GM19351 (cell line): Measurements from ENCODE around the gene CDC42BPB.
"Not testable (repeated sequence)": the region's sequence is repeated elsewhere in the genome, so short reads cannot be mapped to it uniquely, and the experiment has no call there.

Source experiments
- ATAC-seq: cut with Tn5 transposase; IDR thresholded peaks from one replicate; pipeline ENCODE4 v1.9.1; 2021; ENCODE audit warnings: mild to moderate bottlenecking, moderate library complexity; ENCODE audit not compliant: unreplicated experiment

The CDC42BPB gene

DNA sequence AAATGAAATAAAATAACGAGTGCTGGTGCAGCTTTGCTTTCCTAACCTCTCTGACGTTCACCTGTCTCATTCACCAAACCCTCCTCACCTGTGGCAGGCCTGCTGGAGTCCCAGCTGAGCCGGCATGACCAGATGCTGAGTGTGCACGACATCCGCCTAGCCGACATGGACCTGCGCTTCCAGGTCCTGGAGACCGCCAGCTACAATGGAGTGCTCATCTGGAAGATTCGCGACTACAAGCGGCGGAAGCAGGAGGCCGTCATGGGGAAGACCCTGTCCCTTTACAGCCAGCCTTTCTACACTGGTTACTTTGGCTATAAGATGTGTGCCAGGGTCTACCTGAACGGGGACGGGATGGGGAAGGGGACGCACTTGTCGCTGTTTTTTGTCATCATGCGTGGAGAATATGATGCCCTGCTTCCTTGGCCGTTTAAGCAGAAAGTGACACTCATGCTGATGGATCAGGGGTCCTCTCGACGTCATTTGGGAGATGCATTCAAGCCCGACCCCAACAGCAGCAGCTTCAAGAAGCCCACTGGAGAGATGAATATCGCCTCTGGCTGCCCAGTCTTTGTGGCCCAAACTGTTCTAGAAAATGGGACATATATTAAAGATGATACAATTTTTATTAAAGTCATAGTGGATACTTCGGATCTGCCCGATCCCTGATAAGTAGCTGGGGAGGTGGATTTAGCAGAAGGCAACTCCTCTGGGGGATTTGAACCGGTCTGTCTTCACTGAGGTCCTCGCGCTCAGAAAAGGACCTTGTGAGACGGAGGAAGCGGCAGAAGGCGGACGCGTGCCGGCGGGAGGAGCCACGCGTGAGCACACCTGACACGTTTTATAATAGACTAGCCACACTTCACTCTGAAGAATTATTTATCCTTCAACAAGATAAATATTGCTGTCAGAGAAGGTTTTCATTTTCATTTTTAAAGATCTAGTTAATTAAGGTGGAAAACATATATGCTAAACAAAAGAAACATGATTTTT lies 151.9 kb downstream of the CDC42BPB start:
- no peak for ATAC-seq

DNA sequence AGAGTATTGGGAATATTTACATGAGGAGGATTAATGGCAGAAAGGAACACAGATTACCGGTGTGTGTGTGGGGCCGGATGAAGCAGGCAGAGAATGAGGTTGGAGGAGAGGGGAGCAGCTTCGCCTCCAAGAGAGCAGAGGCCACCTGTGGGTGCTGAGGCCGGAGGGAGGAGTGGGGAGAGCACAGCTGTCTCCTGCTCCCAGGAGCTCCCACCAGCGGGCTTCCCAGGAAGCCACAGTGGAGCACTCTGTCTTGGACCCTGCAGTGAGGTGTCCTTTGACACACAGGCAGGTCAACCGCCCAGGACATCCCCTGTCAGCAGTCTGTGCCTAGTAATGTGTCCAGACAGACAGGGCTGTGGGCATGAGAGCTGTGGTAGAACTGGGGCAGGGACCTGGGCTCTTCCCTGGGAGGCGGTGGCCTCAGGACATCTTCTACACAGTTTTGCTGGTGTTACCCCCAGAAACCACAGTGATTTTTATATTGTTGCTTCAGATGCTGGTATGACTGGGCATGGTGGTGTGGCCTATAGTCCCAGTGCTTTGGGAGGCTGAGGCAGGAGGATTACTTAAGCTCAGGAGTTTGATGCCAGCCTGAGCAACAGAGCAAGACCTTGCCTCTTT lies 153.3 kb downstream of the CDC42BPB start:
- no peak for ATAC-seq

DNA sequence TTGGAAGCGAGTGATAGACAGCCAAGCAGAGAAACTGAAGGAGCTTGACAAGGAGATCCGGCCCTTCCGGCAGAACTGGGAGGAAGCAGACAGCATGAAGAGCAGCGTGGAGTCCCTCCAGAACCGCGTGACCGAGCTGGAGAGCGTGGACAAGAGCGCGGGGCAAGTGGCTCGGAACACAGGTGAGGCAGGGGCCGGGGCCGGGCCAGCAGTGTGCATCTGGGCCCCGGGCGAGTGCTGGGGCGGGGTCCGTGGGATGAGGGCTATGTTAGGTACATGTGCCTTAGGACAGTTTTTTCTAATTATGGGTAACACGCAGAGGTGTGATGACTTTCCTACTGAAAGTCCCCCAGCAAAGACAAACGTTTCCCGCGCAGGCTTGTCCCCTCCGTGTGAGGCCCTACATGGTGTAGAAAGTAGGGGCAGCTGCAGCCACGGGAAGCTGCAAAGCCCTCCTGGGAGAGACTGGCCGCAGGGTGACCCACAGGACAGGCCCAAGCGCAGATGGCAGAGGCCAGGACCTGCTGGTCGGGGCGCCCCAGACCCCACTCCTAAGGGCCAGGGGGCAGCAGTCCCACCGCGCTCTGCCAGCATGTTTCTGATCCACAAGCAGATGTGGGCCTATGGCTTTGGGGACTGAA lies 154.0 kb downstream of the CDC42BPB start:
- no peak for ATAC-seq

DNA sequence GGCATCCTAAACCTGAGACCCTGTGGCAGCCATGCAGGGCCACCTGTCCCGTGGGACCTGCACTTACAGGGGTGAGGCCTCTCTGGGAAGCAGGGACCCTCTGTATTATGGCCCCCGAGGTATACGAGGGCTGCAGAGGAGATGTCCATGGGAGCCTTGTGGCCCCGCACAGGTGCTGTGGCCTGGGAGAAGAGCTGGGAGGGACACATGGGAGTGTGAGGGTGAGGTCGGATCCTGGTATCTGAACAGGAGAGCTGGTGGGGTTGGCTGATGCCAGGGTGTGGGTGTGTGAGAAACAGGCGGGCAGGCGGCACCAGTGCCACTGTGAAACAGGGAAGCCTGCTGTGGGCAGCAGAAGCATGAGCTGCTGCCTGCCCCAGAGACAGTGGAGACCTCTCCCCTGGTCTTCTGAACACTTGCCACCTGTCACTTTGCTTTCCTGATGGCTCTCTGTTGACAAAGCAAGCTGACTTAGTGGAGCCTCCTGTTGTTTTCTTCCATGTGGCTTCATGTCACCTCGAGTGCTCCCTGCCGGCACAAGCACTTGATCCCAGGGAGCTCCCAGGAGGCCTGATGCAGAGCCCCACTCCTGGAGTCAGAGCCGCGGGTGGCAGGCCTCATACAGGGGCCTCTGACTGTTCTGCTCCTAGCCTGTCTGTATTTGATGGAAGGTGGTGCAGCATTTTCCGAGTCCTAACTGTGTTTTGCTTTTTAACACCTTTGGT lies 154.7 kb downstream of the CDC42BPB start:
- ATAC-seq, result no peak

DNA sequence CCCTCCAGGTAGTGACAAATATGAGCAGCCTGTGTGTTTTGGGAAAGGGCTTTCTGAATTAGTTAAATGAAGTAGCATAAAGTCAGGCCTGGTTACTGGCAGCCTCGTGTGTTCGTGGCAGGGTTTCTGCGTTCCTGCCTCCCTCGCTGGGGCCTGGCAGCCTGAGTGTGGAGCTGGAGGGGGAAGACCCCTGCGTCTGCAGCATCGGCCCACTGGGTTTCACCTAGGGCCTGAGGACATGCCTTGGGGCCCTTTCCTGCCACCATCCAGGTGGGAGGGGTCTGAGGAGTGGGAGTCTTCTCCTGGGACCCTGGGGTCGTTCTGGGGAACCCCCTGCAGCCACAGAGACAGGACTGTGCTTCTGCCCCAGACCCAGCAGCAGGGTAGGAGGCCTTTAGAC lies 155.3 kb downstream of the CDC42BPB start:
- ATAC-seq, result peak; percentile 12

DNA sequence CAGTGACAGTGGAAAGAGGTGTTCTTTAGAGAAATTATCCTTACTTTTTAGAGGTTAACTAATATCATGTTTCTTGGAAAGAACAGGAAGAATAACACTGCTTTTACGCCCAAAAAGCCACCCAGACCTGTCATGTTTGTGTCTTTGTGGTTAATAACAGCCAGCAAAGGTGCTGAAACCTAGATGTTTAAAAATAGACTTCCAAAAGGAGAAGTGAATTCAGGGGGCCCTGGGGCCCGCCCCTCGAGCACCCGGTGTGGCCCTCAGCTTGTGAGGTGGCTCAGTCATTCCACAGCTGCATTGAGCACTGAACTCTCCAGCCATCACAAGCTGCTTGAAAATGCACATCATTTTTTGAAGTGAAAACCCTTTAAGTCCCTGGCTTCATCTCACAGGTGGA lies 155.7 kb downstream of the CDC42BPB start:
- peak; percentile 82 for ATAC-seq

DNA sequence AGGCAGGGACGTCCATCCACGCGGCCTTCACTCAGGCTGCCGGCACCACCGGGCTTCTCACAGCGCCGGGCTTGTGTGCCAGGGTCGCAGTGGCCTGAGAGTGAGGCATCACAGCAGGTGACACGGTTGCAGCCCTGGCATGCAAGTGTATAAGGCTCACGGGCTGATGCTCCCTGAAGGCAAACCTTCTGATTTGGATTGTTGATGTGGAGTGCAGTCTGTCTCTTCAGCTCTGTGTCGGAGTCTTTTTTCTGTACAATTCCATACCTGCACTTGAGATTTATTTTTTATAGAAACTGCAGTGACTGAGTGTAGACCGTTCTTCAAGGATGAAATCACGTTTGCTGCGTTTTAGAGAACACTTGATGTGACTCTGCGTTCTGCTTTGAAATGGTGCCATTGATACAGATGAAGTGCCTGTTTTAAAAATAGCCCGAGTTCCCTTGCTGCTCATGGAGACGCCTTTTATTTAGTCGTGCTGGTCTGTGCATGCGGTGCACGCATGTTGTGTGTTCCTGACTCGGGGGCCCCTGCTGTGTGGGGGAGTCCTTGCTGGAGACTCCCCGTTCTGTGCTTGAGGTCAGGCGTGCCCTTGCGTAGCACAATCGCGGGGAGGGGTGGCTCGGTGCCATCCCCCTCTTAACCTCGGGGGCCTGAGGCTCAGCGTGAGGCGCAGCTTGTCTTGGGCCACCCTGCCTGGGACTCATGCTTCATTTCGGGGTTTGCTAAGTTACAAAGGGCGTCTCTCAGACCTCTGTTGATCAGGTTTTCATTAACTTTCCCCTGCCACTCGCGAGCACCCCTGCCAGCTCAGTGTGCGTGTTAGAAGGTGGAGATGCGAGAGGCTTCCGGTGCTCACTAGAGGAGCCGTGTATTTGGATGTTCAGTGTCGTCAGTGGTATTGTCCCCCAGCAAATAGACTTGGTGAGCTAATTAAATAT lies 156.4 kb downstream of the CDC42BPB start:
- ATAC-seq, result peak; percentile 61

DNA sequence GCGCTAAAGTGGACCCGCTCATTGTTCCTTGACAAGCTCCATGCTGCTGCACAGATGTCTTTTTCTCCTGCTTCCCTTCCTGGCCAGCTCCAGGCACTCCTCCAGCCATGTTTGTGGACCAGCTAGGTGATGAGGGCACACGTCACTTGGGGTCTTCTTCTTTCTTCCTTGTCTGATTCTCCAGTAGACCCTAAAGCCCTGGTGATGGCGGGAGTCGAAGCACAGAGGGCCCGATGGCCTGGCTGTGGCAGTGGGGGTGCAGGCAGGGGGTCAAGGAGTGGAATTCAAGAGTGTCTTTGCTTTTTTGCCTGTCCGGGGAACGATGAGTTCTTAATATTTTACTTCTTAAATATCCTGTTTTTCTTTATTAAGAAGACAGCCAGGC lies 157.8 kb downstream of the CDC42BPB start:
- ATAC-seq, result no peak

DNA sequence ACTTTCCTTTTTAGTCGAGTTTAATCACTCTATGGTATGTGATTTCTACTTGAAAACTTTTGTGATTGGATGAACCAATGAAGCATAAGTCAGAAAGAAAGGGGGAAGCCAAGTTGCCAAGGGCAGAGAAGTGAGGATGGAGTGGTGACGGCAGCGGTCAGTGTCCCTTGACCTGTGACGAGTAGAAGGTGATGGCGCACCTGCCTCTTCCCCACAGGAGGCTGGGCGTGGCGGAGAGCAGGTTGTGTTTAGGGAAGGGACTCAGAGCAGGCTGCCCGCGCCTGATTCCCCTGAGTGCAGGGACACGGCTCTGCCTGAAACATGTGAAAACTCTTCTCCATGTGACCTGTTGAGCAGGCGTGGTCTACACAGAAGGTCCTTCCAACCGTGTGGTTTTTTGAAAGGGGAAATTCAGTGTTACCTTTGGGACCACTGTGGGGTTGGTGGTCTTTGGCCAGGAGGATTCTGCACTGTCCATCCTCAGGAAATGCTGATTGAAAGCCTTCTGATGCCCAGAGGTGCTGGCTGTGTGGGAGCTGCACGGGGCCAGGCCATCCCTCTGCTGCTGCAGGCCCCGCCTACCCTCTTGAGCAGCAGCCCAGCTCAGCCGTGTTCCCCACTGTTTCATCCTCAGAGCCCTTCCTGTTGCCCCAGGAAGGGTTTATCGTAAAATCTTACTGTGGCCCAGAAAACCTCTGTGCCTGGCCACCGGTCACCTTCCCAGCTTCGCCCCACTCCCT lies 158.4 kb downstream of the CDC42BPB start:
- ATAC-seq, result no peak

DNA sequence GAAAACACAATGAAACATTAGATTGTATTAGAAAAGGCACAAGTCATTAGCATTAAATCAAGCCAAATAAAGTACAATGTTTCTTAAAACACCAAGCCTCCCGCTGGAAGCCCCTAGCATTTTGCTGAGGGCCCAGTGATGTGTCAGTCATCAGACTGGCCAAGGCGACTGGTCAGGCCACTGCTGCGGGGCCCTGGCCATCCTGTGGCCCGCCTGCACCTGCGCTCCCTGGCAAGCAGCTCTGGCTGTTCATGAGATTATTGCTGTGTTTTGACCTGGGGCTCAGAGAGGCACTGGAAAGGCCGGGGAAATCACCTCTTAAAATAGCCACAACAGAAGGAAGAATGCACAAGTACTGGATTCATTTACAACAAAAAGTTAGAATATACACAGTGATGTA lies 159.1 kb downstream of the CDC42BPB start:
- ATAC-seq, result no peak

DNA sequence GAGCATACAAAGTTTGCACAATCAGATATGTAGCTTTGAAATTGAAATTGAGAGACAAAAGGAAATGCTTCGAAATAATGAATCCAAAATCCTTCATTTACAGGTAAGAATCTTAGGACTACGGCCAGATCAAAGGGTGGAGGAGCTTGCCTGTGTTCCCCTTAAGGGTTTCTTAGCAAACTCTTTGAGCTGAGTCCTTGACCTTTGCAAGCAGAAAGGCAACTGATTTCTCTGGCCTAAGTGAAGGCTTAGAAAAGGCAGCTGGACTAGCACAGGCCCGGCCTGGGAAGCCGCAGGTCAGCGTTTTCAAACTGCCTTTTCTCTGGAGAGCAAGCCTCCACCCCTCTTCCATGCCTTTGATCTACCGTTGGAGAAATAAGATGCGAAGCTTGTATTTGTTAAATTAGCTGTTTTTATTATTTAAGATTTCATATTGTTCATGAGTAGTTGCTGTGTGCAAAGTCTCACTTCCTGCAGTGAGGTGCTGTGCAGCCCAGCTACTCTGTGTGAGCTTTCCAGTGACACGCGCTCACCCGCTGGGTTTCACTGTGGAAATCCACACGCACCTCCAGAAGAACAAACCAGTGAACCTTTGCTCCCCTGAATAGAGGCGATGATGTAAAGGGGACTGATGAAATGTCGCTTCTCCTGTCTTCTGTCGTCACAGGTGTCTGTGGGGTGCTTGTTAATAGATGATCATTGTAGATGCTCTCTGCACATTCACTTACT lies 159.9 kb downstream of the CDC42BPB start:
- no peak for ATAC-seq

DNA sequence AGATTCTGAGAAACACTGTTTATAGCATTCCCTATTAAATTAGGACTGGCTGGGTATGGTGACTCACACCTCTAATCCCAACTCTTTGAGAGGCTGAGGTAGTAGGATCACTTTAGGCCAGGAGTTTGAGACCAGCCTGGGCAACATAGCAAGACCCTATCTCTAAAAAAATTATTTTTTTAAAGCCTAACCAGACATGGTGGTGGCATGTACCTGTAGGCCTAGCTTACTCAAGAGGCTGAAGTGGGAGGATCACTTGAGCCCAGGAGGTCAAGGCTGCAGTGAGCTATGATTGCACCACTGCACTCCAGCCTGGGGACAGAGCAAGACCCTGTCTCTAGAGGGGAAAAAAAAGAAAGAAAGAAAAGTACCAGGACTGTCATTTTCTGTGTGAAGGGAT lies 160.6 kb downstream of the CDC42BPB start:
- ATAC-seq, result not testable (repeated sequence)

DNA sequence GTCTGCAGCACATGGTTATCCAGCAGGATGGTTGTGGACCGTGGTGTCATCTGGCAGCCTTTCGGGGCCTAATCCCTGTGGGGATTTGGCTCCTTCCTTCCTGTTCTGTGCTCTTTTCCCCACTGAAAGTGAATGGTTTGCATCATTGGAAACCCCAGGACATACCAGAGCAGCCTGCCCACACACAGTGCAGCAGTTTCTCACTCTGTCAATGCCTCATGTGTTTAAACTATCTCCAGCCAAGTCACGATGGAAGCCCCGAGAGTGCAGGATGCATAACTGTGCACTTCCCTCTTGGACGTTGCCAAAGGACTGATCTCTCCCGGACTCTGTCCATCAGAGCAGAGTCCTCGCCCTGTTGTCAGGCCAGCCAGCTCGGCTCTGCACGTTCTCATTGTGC lies 163.9 kb downstream of the CDC42BPB start:
- ATAC-seq, result no peak

DNA sequence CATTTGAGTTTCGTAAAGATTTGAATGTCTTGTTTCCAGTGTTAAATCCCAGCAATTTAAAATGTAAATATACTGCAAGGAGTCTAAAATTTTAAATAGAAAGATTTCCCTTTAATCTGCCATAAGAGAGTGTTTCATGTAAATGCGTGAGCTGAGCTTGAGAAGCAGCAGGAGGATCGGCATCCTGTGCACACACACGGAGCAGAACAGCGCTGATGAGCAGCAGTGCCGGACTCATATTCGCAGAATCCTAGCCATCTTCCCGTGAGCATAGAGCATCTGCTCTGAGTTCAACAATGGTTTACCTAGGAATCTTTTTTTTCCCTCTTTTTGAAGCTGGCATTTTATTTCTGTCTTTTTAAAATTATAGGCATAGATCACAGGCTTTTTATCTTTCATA lies 164.7 kb downstream of the CDC42BPB start:
- no peak for ATAC-seq

DNA sequence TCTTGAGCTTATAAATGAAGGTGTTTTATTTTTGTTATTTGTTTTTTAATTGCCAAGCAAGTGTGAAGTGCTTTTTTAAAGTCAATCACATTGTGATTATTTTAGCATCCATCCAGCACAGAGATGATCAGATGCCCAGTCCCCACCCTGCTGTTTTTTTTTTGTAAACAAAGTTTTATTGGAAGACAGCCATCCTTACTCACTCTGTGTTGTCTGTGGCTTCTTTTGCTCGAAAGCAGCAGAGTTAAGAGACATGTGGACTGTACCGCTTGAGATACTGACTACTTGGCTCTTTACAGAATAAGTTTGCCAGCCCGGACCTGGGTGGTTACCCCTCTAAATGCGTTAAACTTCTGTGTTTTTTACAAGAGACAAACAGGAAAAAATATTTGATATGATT lies 165.8 kb downstream of the CDC42BPB start:
- ATAC-seq, result no peak

DNA sequence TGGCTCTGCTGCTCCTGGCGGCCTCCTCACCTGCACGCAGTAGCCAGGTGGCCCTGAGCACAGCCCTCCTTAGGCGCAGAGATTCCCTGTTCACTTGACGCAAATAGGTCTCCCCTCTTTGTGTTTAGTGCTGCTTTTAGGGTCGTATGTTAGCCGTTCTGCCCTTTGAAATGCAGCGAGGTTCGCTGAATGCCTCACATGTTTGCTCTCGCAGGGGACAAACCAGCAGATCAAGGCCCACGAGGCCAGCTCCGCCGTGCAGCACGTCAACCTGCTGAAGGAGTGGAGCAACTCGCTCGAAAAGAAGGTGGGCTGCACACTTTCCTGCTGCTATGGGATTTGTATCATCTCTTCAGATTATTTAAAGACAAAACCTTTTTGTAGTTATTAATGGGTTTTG lies 166.2 kb downstream of the CDC42BPB start:
- ATAC-seq, result no peak

DNA sequence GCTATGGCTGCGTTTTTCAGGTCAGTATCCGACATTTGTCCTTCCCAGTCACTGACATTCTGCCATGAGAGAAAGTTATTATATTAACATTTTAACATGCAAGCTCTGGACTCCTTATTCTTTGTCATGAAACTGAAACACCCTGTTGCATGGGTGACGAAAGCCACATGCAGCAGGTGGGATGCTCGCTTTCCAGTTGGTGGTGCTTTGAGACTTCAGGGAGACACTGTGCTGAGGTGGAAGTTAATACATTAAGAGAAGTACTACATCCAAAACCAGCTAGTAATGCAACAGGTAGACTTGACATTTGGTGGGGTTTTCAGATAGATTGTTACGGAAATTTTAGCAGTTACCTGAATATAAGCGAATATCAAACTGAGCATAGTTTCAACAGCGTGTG lies 167.7 kb downstream of the CDC42BPB start:
- ATAC-seq, result no peak

DNA sequence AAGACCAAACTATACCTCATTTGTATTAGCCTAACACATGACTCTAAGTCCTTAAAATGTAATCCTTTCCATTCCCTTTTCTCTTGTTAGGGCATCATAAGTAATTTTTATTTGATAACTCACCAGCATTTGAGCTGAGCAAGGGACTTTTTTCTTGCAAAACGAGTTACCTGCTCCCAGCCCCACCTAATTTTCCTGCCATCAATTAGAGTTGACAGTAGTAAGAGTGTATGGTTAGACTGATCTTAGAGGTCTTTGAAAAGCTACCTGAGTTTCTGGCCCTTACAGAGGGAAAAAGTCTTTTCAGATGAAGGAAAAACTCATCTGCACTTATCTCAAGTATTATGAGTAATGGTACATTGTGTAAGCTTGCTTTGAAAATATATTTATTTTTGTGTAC lies 168.6 kb downstream of the CDC42BPB start:
- ATAC-seq, result no peak
